Measurements from ENCODE around the gene SLCO4A1.

GRCh38 chr20:62650551-62651284, 8.4 kb downstream of the SLCO4A1 start:
- TF ChIP-seq EZH2 (IDR thresholded peaks at IDR 0.05; ENCODE audit: borderline replicate concordance) = no peak
- TF ChIP-seq CTCF (IDR thresholded peaks at IDR 0.05; ENCODE audit: poor library complexity) = no peak
- TF ChIP-seq EZH2phosphoT487 (IDR thresholded peaks at IDR 0.05; ENCODE audit: low read depth, severe bottlenecking, unreplicated experiment) = no peak
